Muscle of arm (tissue), 12 donors: ENCODE data around the gene ZMAT3. TPM values are rescaled to one million over a fixed set of nuclear protein-coding genes. Genes with fewer than 3 reads are reported as not detected.

Source experiments
- DNase-seq: peaks from one replicate; pipeline ENCODE4 v3.0.0-alpha.2; 2013
- polyA plus RNA-seq, 12 donors: library from polyadenylated mRNA; unstranded; fragments of 120-200 nt; gene quantifications; one replicate each; pipeline ENCODE4 v1.2.1, GENCODE V29; 2013; ENCODE audit not compliant: insufficient read length in 12 of 12

Gene ZMAT3
- polyA plus RNA-seq, 12 donors: 2.8 to 8.6 (median 6.8) TPM; not detected in 1

DNA sequence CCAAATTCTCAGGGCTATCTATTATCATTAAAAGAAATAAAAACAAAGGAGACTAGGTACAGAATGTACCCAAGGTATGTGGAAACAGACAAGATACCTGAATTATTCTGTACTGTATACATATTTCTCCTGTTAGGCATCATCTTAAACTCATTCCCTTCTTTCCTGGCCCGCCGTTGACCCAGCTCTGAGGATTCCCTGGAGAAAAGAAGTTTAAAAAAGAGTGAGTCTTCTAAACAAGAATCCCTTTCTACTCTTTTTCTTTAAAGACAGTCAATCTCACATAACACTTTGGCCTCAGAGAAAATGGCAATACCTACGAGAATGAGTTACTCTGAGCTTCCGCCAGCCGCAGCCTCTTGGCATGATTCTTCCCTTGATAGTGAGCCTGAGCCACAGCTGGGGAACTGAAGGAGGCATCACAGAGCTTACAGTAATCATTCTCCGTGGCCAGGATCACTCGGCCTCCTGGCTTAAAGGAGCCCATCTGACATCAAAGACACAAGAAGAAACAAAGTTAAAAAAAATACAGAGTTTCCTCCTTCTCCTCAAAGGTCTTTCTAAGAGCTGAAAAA lies 44.2 kb downstream of the ZMAT3 start:
- DNase-seq: peak; percentile 29

DNA sequence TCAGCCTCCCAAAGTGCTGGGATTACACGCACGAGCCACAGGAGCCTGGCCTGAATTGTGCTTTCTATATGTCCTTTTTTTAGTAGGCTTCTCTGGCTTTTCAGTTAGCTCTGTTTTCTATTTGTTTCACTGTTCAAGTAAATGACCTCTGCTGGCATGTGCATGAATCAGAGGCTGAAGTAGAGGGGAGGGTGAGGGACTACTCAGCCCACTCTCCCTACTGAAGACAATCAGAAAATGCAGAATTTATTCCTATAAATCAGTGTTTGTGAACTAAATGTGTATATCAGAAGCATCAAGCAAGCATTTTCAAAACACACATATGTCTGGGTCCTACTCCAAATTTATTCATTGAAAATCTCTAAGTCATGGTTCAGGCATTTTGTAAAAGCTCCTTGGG lies 45.0 kb downstream of the ZMAT3 start:
- no peak for DNase-seq

DNA sequence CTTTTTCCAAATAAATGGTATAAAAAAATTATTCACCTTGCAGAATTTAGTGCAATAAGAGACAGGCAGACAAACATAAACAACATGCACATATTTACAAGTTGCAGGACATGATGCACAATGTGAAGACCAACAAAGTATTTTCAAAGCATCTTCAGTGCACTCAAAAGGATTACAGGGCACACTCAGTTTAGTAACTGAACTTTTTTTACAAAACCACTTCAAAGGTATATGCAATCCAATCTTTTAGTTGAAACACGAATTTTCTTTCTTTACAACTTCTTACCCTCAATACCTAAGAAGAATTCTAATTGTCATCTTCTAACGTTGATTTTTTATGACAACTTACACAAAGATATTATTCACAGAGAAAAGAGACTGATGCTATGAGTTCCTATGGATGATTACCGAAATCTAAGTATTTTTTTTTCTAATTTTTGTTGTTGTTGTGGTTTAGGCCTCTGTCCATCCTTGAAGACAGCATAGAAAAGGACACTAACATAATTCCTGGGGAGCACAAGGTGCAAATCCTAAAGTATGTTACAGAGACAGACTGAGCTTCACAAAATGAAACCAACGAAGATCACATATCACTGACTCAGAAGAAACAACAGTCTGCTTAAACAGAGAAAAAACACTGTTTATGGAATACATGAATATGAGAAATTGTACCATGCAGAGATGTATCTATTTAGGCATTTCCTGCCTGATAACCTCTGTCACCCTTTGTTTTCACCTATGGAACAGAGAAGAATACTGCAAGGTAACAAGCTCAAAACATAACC lies 50.3 kb downstream of the ZMAT3 start:
- DNase-seq: no peak

DNA sequence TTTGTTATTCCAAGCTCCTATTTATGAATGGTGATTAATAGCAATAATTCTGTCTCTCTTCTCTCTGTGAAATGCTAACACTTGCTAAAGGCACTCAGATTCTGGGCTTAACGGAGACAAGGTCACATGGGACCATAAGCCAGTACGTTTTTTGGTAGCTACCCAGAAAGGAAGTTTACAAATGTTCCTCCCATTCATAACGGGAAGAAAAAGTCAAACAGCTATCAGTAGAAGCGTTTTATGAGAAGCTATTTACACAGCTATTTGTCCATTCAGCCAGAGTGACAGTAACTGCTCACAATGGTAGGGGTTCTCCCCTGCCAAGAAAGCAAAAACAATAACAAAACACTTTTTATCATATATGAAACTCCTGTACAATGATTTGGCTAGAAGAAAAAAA lies 51.5 kb downstream of the ZMAT3 start:
- peak; percentile 43 for DNase-seq

DNA sequence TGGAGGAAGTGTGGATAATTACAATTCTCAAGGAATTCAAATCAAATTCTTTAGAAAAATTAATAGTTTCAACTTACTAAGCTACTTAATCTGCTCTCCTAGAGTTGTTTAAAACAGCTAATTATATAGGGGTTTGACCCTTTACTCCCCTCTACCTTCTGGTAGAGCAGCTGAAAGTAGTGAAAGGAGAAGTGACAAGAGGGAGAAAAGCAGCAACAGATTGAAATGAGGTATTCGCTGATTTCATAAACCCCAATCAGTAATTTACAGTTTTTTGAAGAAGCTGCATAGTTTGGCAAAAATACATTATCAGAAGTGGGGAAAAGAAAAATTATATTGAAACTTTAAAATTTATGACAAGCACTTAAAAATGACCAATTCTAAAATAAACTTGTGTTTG lies 52.8 kb downstream of the ZMAT3 start:
- no peak for DNase-seq

DNA sequence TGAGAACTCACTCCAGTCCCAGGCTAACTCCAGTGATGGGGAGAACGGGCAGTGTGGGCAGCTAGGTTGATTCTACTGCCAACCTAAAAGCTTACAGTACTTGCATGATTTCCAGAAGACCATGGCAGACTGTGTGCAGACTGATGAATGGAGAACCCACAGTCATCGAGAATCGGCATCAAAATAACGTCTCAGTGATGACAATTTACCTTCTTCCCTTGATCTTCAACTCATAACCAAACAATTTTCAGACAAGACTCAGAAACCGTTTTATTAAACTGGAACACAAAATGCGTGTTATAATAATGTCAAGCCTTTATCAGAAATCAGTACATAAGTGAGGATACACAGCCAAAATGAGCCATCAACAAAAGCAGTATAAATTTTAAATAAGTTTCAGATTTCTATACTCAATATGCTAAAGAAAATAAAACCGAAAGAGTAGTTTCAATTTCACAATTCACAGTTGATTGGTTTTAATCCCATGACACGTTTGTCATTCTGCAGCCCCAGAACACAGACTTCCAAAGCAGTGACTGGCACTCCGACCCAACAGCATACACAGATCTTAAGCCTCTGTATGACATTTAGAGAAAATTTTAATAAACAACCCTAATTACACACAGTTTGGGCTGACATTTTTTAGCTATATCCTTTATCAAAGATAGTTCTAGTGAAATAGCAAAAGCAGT lies 54.5 kb downstream of the ZMAT3 start:
- no peak for DNase-seq

DNA sequence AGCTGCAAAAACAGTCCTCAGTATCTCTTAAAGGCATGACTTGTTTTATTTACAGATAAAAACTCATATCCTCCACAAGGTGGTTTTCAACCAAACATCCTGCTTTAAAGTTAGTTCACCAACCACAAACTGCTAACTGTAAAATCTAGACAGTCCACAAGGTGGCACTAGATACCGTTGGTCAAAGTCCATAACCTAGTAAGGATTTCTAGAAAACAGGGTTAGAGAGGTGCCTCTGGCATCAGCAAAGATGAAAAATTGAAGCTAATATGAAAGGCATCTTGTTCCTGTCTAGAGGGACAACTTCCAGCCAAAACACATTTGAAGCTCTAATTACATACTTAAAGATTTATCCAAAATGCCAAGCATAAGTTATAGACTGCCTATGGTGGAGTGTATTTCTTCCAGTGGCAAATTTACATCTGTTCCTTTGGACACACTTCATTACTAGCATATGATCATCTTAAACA lies 56.0 kb downstream of the ZMAT3 start:
- peak; percentile 83 for DNase-seq

DNA sequence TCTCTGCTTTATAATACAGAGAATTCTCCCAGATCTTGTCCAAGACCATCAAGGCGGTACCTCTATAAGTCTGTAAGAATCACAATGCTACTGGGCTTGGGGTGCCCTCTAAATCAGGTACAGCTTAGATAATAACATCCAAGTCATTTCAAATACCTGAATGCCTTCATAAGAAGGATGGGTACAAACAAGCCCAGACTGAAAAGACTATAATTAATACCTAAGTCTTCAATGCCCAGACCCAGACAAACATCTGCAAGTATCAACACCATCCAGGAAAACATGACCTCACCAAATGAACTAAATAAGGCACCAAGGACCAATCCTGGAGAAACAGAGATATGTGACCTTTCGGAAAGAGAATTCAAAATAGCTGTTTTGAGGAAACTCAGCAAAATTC lies 65.9 kb downstream of the ZMAT3 start:
- DNase-seq: no peak

DNA sequence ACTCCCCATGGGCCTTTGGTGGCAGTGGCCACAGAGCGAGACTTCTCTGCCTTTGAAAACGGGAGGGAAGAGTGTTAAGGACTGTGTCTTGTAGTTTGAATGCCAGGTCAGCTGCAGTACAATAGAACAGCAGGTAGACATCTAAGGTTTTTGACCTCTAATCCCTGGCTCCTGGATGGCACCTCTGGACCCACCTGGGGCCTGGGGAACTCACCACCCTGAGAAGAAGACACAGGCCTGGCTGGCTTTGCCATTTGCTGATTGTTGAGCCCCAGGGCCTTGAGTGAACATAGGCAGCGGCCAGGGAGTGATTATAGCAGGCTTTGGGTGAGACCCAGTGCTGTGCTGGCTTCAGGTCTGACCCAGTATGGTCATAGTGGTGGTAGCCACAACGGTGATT lies 66.4 kb downstream of the ZMAT3 start:
- DNase-seq: no peak

DNA sequence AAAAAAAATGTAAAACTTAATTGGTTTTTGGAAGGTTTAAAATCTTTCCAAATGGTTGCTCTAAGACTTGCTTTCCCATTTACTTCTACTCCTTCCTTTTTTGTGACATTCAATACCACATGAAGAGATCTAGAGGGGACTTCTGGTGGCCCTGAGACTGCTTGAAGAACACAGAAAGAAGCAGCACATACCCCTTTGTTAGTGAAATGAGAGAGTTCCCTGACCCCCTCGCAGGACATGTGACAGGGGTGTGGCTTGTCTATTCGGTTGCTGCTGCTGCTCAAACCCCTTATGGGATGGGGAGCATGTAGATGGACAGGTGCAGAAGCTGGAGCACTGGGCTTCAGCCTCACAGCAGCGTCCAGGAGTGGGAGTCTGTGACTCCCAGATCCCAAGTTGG lies 71.0 kb downstream of the ZMAT3 start:
- no peak for DNase-seq

DNA sequence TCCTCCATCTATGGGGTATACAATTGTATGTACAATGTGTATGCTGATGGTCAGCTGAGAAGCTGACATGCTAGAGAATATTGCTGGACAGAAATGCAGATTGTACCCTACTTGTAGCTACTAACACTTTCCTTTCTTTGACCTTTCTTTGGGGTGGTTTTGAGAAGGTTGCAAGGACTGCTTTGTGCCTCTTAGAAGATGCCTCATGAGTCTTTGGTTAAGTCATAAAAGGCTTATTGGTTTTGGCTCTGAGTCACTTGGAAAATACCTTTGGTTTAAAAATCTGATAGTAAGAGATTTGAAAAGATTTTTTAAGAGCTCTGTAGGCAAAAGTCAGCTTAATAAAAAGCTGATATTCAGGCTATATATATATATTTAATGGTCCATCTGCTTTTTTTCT lies 71.5 kb downstream of the ZMAT3 start:
- DNase-seq: no peak

DNA sequence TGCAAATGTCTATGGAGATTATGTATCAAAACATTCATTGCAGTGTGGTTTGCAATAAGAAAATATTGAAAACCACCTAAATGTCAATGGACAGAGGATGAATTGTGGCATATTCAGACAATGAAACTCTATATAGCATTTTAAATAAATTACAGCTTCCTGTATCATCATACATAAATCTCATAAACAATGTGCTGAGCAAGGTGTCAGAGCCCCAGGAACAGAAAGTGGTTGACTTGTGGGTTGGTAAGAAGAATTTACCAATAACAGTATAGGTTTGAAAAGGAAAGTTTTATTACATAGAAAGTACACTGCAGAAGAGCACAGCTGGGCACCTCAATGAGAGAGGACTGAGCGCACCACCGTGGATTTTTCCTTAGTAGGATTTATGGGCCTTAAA lies 75.2 kb downstream of the ZMAT3 start:
- DNase-seq: no peak

DNA sequence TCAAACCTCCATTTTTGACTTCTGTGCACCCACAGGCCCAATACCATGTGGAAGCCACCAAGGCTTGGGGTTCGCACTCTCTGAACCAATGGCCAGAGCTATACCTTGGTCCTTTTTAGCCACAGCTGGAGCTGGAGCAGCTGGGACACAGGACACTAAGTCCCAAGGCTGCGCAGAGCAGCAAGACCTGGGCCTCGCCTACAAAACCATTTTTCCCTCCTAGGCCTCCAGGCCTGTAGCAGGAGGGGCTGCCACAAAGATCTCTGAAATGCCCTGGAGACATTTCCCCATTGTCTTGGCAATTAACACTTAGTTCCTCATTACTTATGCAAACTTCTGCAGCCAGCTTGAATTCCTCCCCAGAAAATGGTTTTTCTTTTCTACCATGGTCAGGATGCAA lies 81.3 kb downstream of the ZMAT3 start:
- DNase-seq: no peak

DNA sequence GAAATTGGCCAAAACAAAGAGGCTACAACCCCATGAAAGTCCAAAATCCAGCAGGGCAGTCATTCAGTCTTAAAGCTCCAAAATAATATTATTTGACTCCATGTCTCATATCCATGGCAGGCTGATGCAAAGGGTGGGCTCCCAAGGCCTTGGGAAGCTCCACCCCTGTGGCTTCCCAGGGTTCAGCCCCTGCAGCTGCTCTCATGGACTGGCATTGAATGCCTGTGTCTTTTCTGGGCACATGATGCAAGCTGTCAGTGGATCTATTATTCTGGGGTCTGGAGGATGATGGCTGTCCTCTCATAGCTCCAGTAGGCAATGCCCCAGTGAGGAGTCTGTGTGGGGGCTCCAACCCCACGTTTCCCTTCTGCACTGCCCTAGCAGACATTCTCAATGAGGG lies 81.8 kb downstream of the ZMAT3 start:
- DNase-seq: no peak

DNA sequence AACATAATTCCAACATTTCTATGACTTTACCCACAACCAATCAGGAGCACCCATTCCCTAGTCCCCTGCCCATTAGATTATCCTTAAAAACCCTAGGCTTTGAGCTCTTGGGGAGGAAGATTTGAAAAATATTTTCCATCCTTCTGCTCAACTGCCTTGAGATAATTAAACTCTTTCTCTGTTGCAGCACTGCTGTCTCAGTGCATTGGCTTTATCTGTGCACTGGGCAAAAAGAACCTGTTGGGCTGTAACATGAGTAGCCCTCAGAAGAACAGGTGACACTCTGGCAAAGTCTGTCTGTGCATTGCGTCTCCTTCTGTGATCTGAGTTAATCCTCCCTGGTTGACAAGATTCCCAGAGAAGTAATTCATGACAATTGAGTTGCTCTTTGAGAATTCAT lies 83.9 kb downstream of the ZMAT3 start:
- no peak for DNase-seq

DNA sequence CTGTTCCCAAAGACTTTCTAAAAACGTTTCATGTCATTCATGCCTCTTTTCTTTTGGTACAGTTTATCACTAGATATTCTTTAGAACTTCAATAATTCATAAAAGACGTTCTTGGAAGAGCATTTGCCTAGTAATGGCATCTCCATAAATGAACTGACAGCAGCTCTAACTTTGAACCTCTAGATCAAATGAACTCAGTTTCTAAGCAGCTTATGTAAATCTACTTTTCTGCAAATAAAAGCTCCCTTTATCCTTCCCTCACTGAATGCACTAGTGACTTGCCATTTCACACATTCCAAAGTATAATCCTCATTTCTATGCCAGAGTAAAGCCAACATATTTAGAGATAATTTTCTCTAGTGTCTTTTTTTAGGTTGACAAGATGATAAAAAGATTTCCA lies 85.2 kb downstream of the ZMAT3 start:
- no peak for DNase-seq

DNA sequence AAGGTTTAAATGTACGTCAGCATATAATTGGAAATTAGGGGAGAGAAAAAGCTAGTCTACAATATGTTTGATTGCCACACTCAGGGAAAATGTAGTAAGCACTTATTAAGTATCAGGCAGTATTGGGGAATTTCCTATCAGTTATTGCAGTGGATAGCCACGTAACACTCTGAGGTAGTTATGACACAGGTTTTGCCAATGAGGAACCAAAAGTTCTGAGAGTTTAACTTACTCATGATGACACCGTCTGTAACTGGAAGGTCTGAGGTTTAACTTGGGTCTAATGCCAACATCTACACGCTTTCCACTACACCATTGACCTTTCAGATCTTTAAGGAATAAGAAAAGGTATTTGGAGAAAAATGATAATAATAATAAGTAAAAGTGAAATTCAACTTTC lies 89.5 kb downstream of the ZMAT3 start:
- no peak for DNase-seq

DNA sequence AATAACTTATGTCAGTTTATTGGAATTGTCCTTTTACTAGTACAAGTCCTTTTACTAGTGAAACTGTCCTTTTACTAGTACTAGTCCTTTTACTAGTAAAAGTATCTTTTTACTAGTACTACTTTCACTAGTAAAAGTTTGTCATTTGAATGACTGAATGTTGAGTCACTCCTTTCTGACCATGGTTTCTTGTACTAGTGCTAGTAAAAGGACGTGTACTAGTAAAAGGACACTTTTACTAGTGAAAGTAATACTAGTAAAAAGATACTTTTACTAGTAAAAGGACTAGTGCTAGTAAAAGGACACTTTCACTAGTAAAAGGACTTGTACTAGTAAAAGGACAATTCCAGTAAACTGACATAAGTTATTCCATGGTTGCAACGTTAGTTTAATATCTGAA lies 96.3 kb downstream of the ZMAT3 start:
- DNase-seq: no peak

DNA sequence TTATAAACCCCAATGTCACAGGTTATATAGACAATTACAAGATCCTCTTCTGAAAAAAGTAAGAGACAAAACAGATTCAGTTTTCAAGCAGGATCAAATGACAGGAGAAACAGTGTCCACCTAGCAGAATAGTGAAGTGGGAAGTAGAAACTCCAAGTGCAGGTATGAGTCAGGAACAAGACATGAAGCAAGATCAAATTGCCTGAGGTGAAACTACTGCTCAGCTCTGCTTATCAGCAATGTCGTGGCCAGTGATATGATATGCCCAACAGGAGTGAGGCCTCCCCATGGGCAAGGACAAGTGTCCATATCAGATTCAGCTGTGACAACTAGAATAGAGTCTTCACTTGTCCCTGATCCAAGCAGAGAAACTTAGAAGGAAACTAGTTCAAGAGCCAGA lies 100.0 kb downstream of the ZMAT3 start:
- no peak for DNase-seq

DNA sequence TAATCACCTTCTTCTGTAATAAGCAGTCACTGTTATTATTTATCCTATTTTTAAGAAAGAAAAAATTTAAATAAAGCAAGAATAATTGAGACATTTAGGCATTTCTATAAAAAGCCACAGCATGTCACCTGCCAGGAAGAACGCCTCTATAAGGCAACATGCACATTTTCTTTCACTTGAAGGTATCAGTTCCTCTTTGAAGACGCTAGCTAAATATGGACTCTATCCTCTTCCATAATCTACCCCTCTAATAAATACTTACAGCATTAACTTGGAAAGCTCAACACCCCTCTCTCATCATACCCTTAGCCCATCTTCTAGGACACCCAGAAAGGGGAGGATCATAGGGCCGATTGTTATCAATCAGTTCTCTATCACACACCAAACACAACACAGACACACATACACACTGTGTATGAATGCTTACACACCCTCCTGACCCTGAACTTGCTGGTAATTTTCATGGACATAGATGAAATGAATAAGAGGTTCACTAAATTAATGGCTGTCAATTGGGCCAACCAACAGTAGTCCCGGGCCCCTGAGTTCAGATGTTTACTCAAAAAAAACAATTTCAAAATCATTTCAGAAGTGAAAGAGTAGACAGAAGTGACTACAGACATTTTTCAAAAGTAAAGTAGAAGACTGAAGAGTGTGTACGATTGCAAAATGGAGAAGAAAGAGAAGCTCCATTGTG lies 102.5 kb downstream of the ZMAT3 start:
- DNase-seq: no peak
